Activated gamma-delta T cell (primary cell): Measurements from ENCODE around the gene MGAT5B.

Experiments
- DNase-seq: peaks from one replicate; lab custom pipeline; 2025; lab: John Stamatoyannopoulos, UW

Gene MGAT5B

GRCh38 chr17:76905036-76905435 is 36.8 kb downstream of the MGAT5B start:
- DNase-seq: no peak

GRCh38 chr17:76905836-76906235 is 37.6 kb downstream of the MGAT5B start:
- no peak for DNase-seq

DNA sequence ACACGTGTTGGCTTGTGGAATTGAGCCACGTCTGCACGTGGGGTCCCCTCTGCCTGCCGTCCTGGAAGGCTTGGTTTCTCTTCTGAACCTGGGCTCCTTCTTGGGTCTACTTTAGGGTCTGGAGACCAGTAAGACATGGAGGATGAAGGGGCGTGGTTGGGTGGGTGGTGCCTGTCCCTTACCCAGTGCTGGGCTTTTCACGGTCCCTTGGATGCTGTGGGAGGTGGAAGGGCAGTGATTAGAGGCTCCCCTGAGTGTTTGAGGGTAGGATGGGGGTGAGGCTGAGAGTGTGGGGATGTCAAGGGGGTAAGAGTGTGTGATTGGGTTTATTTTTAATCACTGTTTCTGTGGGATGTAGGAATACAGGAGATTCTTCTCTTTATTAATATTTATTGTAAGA is 38.3 kb downstream of the MGAT5B start:
- no peak for DNase-seq

GRCh38 chr17:76907352-76907751 is 39.1 kb downstream of the MGAT5B start:
- no peak for DNase-seq

- DNase-seq: no peak
Measured at GRCh38 chr17:76909971-76910760, 42.0 kb downstream of the MGAT5B start.

- DNase-seq: no peak
Measured at GRCh38 chr17:76911299-76912017, 43.3 kb downstream of the MGAT5B start.

GRCh38 chr17:76912421-76913164 is 44.4 kb downstream of the MGAT5B start:
- no peak for DNase-seq

- DNase-seq: no peak
Measured at GRCh38 chr17:76914937-76915336, 46.7 kb downstream of the MGAT5B start.

DNA sequence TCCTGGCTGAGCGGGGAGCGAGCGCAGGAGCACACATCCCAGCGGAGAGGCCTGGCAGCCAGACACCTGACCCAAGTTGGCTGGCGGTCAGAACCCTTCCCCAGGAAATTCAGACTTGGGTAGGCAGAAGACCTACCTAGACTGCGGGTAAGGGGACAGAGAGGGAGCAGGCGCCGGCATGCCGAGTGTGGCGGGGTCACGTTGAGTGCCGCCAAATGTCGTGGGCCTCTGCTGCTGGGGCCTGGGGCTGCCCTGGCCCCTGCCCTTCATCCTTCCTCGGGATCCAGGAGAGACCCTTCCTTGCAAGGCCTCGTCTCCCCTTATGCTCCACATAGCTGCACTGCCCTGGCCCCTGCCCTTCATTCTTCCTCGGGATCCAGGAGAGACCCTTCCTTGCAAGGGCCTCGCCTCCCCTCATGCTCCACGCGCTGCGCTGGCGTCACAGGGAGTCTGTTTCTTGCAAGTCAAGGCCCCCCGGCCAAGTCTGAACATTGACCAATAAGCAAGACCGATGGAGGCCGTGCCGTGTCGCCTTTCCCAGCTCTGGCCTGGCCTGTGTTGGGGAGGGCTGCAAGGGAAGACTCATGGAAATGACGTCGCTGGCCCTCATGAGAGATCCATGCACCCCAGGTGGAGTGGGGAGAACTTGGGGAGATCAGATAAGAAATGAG is 47.8 kb downstream of the MGAT5B start:
- no peak for DNase-seq

GRCh38 chr17:76917829-76918228 is 49.6 kb downstream of the MGAT5B start:
- DNase-seq: no peak

DNA sequence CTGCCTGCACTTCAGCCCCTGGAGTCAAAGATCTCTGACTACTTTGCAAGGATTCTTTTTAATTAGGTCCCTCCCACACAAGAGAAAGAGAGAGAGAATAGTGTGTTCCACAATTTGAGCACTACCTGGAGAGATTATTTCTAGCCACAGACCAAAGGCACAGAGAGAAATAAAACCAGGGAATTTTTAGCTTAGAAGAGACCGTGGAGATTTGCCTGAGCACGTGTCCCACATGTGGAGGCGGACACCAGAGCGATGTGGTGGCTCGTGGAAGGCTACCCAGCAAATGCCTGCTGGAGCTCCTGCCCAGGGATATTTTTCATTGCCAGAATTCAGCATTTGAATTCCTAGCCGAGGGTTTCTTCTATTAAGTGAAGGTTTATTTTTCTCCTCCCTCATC is 50.6 kb downstream of the MGAT5B start:
- no peak for DNase-seq

GRCh38 chr17:76920364-76921139 is 52.3 kb downstream of the MGAT5B start:
- DNase-seq: no peak

- no peak for DNase-seq
Measured at GRCh38 chr17:76921340-76922036, 53.3 kb downstream of the MGAT5B start.

DNA sequence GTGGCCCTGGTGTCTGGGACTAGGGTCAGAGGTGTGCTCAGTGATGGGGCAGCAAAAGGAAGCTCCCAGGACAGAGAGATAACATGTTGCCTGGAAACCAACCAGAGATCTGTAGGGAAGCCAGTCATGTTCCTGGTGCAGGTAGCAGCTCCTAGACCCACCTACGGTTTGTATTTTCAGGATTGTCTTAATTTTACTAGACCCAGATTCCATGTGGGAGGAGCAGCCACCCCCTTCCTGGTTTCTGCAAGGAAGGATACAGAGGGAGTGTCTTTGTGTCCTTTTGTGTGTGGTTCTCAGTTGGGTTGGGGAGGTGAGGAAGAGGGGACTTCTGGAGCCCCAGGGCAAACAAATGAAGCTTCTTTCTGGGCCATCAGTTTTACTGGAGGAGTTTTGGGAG is 53.9 kb downstream of the MGAT5B start:
- no peak for DNase-seq

DNA sequence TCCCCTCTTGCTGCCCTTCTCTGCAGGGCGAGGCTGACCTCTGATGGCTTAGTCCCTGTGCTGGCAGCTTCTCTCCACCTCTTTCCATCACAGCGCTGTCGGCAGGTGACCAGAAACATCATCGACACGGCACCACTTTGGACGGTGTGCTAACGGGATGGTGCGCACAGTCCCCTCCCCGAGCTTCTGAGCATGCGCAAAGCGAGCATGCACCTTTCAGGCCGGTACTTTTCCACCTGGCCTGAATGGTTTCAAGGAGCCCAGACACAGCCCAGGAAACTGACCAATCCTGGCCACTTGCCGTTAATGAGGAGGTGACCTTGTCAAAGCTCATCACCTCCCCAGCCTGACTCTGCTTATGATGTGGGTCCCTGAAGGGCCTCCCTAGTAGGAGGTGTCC is 54.8 kb downstream of the MGAT5B start:
- DNase-seq: no peak

DNA sequence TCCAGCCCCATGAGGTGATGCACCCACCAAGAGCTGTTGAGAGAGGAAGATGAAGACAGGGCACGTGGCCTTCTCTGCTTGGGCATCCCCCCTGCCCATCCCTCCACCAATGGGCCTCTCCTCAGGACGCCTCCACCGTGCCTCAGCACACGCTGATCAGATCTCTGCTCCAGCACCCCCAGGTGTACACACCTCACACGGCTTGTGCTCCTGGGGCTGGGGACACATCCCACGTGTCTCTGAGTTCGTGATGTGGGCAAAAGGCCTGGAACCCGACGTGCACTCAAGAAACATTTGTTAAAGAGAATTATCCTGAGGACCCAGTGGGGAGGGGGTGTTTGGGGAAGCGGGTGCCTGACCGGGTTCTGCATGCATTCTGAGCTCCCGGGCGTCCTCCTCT is 55.3 kb downstream of the MGAT5B start:
- no peak for DNase-seq

- no peak for DNase-seq
Measured at GRCh38 chr17:76924345-76925342, 56.4 kb downstream of the MGAT5B start.

GRCh38 chr17:76925441-76925891 is 57.3 kb downstream of the MGAT5B start:
- no peak for DNase-seq

- DNase-seq: no peak
Measured at GRCh38 chr17:76926237-76926866, 58.1 kb downstream of the MGAT5B start.
